ENCODE results near the gene GNA12.
"Not testable (repeated sequence)": the region's sequence is repeated elsewhere in the genome, so short reads cannot be mapped to it uniquely, and the experiment has no call there.

GNA12 gene

GRCh38 chr7:2728316-2729030 lies 115.6 kb downstream of the GNA12 start:
- no peak for DNase-seq (ENCODE audit: low read depth)

GRCh38 chr7:2727206-2727605 lies 116.9 kb downstream of the GNA12 start:
- DNase-seq (ENCODE audit: low read depth) = not testable (repeated sequence)

- no peak for DNase-seq (ENCODE audit: low read depth)
Measured at GRCh38 chr7:2726316-2727018, 117.6 kb downstream of the GNA12 start.

GRCh38 chr7:2725178-2726105 lies 118.7 kb downstream of the GNA12 start:
- DNase-seq (ENCODE audit: low read depth) = no peak

- no peak for DNase-seq (ENCODE audit: low read depth)
Measured at GRCh38 chr7:2724453-2725177, 119.5 kb downstream of the GNA12 start.

GRCh38 chr7:2724036-2724435 lies 120.1 kb downstream of the GNA12 start:
- DNase-seq (ENCODE audit: low read depth) = not testable (repeated sequence)

- DNase-seq (ENCODE audit: low read depth) = no peak
Measured at GRCh38 chr7:2723138-2723850, 120.8 kb downstream of the GNA12 start.

GRCh38 chr7:2722591-2722990 lies 121.5 kb downstream of the GNA12 start:
- DNase-seq (ENCODE audit: low read depth) = no peak

- DNase-seq (ENCODE audit: low read depth) = no peak
Measured at GRCh38 chr7:2721842-2722241, 122.3 kb downstream of the GNA12 start.

GRCh38 chr7:2720024-2720423 lies 124.1 kb downstream of the GNA12 start:
- no peak for DNase-seq (ENCODE audit: low read depth)

GRCh38 chr7:2719007-2719406 lies 125.1 kb downstream of the GNA12 start:
- no peak for DNase-seq (ENCODE audit: low read depth)

GRCh38 chr7:2718296-2718965 lies 125.7 kb downstream of the GNA12 start:
- no peak for DNase-seq (ENCODE audit: low read depth)

- no peak for DNase-seq (ENCODE audit: low read depth)
Measured at GRCh38 chr7:2717293-2718261, 126.5 kb downstream of the GNA12 start.

GRCh38 chr7:2716906-2717292 lies 127.2 kb downstream of the GNA12 start:
- DNase-seq (ENCODE audit: low read depth) = no peak

GRCh38 chr7:2716488-2716887 lies 127.6 kb downstream of the GNA12 start:
- no peak for DNase-seq (ENCODE audit: low read depth)

- DNase-seq (ENCODE audit: low read depth) = no peak
Measured at GRCh38 chr7:2715341-2716231, 128.5 kb downstream of the GNA12 start.

- no peak for DNase-seq (ENCODE audit: low read depth)
Measured at GRCh38 chr7:2714636-2715035, 129.5 kb downstream of the GNA12 start.

GRCh38 chr7:2713978-2714377 lies 130.1 kb downstream of the GNA12 start:
- DNase-seq (ENCODE audit: low read depth) = no peak
